CD14-positive monocyte (primary cell): Measurements from ENCODE around the gene ADGRL3. TPM values are rescaled to one million over a fixed set of nuclear protein-coding genes. Genes with fewer than 3 reads are reported as not detected.

ENCODE experiments used
- DNase-seq, 3 donors: peaks; one replicate each; pipeline ENCODE4 v3.0.0-alpha.2; 2011 to 2022
- H2AFZ ChIP-seq: 2 replicates; pipeline ENCODE4 v1.6.0; 2012; ENCODE audit warnings: mild to moderate bottlenecking, low read depth, low read length, inconsistent platforms; ENCODE audit not compliant: insufficient read depth, poor library complexity, severe bottlenecking
- H3K27ac ChIP-seq, 2 donors: 1 replicate in 1 of 2; 2 replicates in 1 of 2; pipeline ENCODE4 v1.5.1; 2012 to 2013; ENCODE audit warnings: low read length in 2 of 2, control low read depth in 1 of 2, inconsistent platforms in 1 of 2, low read depth in 1 of 2, mild to moderate bottlenecking in 1 of 2
- H3K27me3 ChIP-seq, 2 donors: one replicate each; pipeline versions ENCODE4 v1.6.0 to v1.6.1; 2011 to 2013; ENCODE audit warnings: low read length in 2 of 2; ENCODE audit not compliant: control insufficient read depth in 2 of 2, insufficient read depth in 2 of 2
- H3K36me3 ChIP-seq, 2 donors: replicated peaks in 1 of 2; 1 replicate in 1 of 2; 2 replicates in 1 of 2; pipeline versions ENCODE4 v1.5.1 to v1.6.1; 2012 to 2013; ENCODE audit warnings: low read length in 2 of 2, control low read depth in 1 of 2, inconsistent platforms in 1 of 2, mild to moderate bottlenecking in 1 of 2; ENCODE audit not compliant: insufficient read depth in 2 of 2, control insufficient read depth in 1 of 2
- H3K4me1 ChIP-seq, 2 donors: 1 replicate in 1 of 2; 2 replicates in 1 of 2; pipeline versions ENCODE4 v1.5.1 to v1.6.1; 2012 to 2013; ENCODE audit warnings: low read length in 2 of 2, control low read depth in 1 of 2, inconsistent platforms in 1 of 2, mild to moderate bottlenecking in 1 of 2, moderate library complexity in 1 of 2; ENCODE audit not compliant: insufficient read depth in 2 of 2, control insufficient read depth in 1 of 2
- H3K4me2 ChIP-seq: replicated peaks from 2 replicates; pipeline ENCODE3; 2012; ENCODE audit warnings: low read length, moderate library complexity, mild to moderate bottlenecking; ENCODE audit not compliant: poor library complexity, severe bottlenecking; ENCODE audit errors: extremely low read depth
- H3K4me3 ChIP-seq, 3 experiments: fragments of 200-600 bp in 1 of 3; sonication (generic) in 1 of 3; replicated peaks in 1 of 3; 1 replicate in 2 of 3; 2 replicates in 1 of 3; pipeline ENCODE4 v1.5.1; 2011 to 2013; ENCODE audit warnings: low read length in 3 of 3, mild to moderate bottlenecking in 3 of 3, control low read depth in 2 of 3, low read depth in 2 of 3, inconsistent platforms in 1 of 3, moderate library complexity in 1 of 3
- H3K79me2 ChIP-seq: 2 replicates; pipeline ENCODE4 v1.6.0; 2012; ENCODE audit warnings: mild to moderate bottlenecking, control low read depth, inconsistent platforms, low read length, moderate library complexity; ENCODE audit not compliant: insufficient read depth
- H3K9ac ChIP-seq: 2 replicates; pipeline ENCODE4 v1.6.0; 2017; ENCODE audit warnings: low read length, mild to moderate bottlenecking; ENCODE audit not compliant: insufficient read depth, poor library complexity, severe bottlenecking
- H3K9me3 ChIP-seq, 2 donors: replicated peaks in 1 of 2; 1 replicate in 1 of 2; 2 replicates in 1 of 2; pipeline versions ENCODE4 v1.5.1 to v1.6.1; 2012 to 2013; ENCODE audit warnings: low read length in 2 of 2, control low read depth in 1 of 2; ENCODE audit not compliant: control insufficient read depth in 1 of 2, insufficient read depth in 1 of 2
- H4K20me1 ChIP-seq: 2 replicates; pipeline ENCODE4 v1.6.0; 2012; ENCODE audit warnings: mild to moderate bottlenecking, low read length, control low read depth, moderate library complexity; ENCODE audit not compliant: insufficient read depth
- H3K27ac Mint-ChIP-seq, 7 donors: one replicate each; pipeline ENCODE4 v1.8.0; 2020; ENCODE audit warnings: mild to moderate bottlenecking in 7 of 7, mixed read lengths in 7 of 7, moderate library complexity in 6 of 7, inconsistent platforms in 2 of 7
- H3K27me3 Mint-ChIP-seq, 3 donors: one replicate each; pipeline ENCODE4 v1.8.0; 2021 to 2022; ENCODE audit warnings: low read depth in 3 of 3, mild to moderate bottlenecking in 3 of 3, mixed read lengths in 3 of 3, moderate library complexity in 3 of 3, inconsistent platforms in 1 of 3
- H3K36me3 Mint-ChIP-seq, 2 donors: one replicate each; pipeline ENCODE4 v1.8.0; 2020; ENCODE audit warnings: mixed read lengths in 2 of 2, inconsistent platforms in 1 of 2, mild to moderate bottlenecking in 1 of 2
- H3K4me1 Mint-ChIP-seq: one replicate; pipeline ENCODE4 v1.8.0; 2020; ENCODE audit warnings: mild to moderate bottlenecking, mixed read lengths
- H3K4me3 Mint-ChIP-seq, 2 donors: one replicate each; pipeline ENCODE4 v1.8.0; 2020; ENCODE audit warnings: mild to moderate bottlenecking in 2 of 2, mixed read lengths in 2 of 2, moderate library complexity in 1 of 2
- H3K9me3 Mint-ChIP-seq, 7 donors: one replicate each; pipeline ENCODE4 v1.8.0; 2020 to 2022; ENCODE audit warnings: mixed read lengths in 7 of 7, mild to moderate bottlenecking in 6 of 7, moderate library complexity in 6 of 7, inconsistent platforms in 2 of 7
- WGBS: methylation state at CpG from one replicate; pipeline ENCODE4 v1.1.5; 2013; ENCODE audit warnings: missing lambda C conversion rate; ENCODE audit not compliant: insufficient coverage; 5-methylcytosine and 5-hydroxymethylcytosine counted together
- intact Hi-C, 2 donors: fragments of 100-400 bp; cut with micrococcal nuclease; formaldehyde crosslinking; loops; one replicate each; pipeline versions ENCODE4 v1.15.0 to v1.15.1; 2023
- polyA plus RNA-seq, 3 donors: library from polyadenylated mRNA; depleted of rRNA in 1 of 3; unstranded in 2 of 3; stranded (reverse) in 1 of 3; fragments of 300-500 nt in 2 of 3; fragments of >200 nt in 1 of 3; fragmentation: Illumina TruSeq in 2 of 3; gene quantifications; 1 replicate in 2 of 3; 2 replicates in 1 of 3; pipeline ENCODE4 v1.2.3, GENCODE V29; 2012 to 2021
- TF ChIP-seq, protein P1 (sequence below): fragments of 200-600 bp; IDR thresholded peaks from one replicate; pipeline ENCODE4 v1.8.0; 2022; ENCODE audit warnings: antibody characterized with exemption, mild to moderate bottlenecking

The ADGRL3 gene
- polyA plus RNA-seq, 3 donors: not detected

DNA sequence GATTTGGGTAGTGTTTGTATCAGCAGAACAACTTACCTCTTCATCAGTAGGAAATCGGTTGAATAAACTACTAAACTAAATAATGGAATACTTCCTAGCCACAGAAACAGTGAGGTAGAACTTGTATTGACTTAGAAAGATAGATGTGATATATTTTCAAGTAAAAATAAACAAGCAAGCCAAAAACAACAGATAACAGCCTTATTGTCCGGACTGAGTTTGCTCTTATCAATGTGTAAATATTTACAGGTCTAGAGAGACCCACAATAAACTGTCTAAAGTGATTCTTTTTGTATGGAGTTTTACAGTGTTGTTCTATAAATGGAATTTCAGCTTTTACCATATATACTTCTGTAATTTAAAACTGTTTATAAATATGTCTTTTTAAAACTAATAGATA, 721.8 kb downstream of the ADGRL3 start:
- no peaks in the 10 kb centered on the region for H3K79me2 ChIP-seq
- Mint-ChIP-seq H3K4me1 (no peaks in the 10 kb centered on the region), H3K9me3 (peaks cover 0 to 3% (median 0%) of the 10 kb centered on the region in 7 donors), H3K36me3 (no peaks in the 10 kb centered on the region), H3K27me3 (no peaks in the 10 kb centered on the region), H3K27ac (no peak overlapping the region), H3K4me3 (no peak overlapping the region)
- H3K9me3 ChIP-seq: no peaks in the 10 kb centered on the region
- no peak overlapping the region for H3K4me2 ChIP-seq
- intact Hi-C loops: no loop called here
- H3K9ac ChIP-seq: no peak overlapping the region
- TF ChIP-seq, protein P1, sequence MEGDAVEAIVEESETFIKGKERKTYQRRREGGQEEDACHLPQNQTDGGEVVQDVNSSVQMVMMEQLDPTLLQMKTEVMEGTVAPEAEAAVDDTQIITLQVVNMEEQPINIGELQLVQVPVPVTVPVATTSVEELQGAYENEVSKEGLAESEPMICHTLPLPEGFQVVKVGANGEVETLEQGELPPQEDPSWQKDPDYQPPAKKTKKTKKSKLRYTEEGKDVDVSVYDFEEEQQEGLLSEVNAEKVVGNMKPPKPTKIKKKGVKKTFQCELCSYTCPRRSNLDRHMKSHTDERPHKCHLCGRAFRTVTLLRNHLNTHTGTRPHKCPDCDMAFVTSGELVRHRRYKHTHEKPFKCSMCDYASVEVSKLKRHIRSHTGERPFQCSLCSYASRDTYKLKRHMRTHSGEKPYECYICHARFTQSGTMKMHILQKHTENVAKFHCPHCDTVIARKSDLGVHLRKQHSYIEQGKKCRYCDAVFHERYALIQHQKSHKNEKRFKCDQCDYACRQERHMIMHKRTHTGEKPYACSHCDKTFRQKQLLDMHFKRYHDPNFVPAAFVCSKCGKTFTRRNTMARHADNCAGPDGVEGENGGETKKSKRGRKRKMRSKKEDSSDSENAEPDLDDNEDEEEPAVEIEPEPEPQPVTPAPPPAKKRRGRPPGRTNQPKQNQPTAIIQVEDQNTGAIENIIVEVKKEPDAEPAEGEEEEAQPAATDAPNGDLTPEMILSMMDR: no peak
- H3K27me3 ChIP-seq: no peaks in the 10 kb centered on the region
- no peak overlapping the region for H2AFZ ChIP-seq
- no peaks in the 10 kb centered on the region for H3K4me1 ChIP-seq
- no peak for DNase-seq
- H3K4me3 ChIP-seq: no peak overlapping the region
- no peaks in the 10 kb centered on the region for H3K36me3 ChIP-seq
- no peak overlapping the region for H3K27ac ChIP-seq
- WGBS: no CpG with 5 or more reads among the region's 2 CpGs
- no peaks in the 10 kb centered on the region for H4K20me1 ChIP-seq

DNA sequence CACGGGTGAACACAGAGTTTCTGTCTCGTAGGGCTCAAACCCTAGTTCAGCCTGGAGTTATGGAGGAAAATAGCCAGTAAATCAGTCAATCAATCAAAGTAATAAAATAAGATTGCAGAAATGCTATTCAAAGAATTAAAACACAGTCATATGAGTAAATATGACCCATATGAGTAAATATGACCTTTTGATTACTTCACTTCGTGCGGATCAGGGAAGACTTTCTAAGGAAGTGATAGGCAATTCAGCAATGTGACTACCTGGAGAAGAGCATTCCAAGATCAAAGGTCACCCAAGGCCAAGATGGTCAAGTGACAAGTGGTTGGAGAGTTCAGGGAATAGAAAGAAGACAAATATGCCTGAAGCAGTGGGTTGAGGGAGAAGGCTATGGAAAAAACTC, 722.6 kb downstream of the ADGRL3 start:
- intact Hi-C loops: no loop called here
- Mint-ChIP-seq H3K27me3 (no peaks in the 10 kb centered on the region), H3K4me1 (no peaks in the 10 kb centered on the region), H3K27ac (no peak overlapping the region), H3K4me3 (no peak overlapping the region), H3K36me3 (no peaks in the 10 kb centered on the region), H3K9me3 (peaks cover 0 to 2% (median 0%) of the 10 kb centered on the region in 7 donors)
- no peaks in the 10 kb centered on the region for H3K79me2 ChIP-seq
- no peak for DNase-seq
- H3K9me3 ChIP-seq: no peaks in the 10 kb centered on the region
- WGBS: 93% methylated on average over 2 of the region's 4 CpGs
- H3K36me3 ChIP-seq: no peaks in the 10 kb centered on the region
- H3K9ac ChIP-seq: no peak overlapping the region
- no peak overlapping the region for H3K4me3 ChIP-seq
- H3K4me2 ChIP-seq: no peak overlapping the region
- TF ChIP-seq, protein P1: no peak
- no peaks in the 10 kb centered on the region for H3K4me1 ChIP-seq
- no peak overlapping the region for H2AFZ ChIP-seq
- H3K27me3 ChIP-seq: no peaks in the 10 kb centered on the region
- no peaks in the 10 kb centered on the region for H4K20me1 ChIP-seq
- no peak overlapping the region for H3K27ac ChIP-seq
